IMR-90 (cell line): ENCODE results near the gene SEPTIN3.

Experiments used
- MXI1 ChIP-seq: IDR thresholded peaks from 2 replicates; pipeline ENCODE4 v1.6.1; 2012; ENCODE audit warnings: low read depth, mild to moderate bottlenecking, low read length, moderate library complexity, borderline replicate concordance
- POLR2A ChIP-seq: IDR thresholded peaks from 2 replicates; pipeline ENCODE4 v1.6.1; 2012; ENCODE audit warnings: mild to moderate bottlenecking, low read depth, low read length
- RAD21 ChIP-seq: IDR thresholded peaks from 2 replicates; pipeline ENCODE4 v1.6.1; 2012; ENCODE audit warnings: low read length, improper control_type of control experiment
- SMC3 ChIP-seq: fragments of 150-350 bp; IDR thresholded peaks from 2 replicates; pipeline ENCODE4 v1.6.1; 2016; ENCODE audit warnings: low read depth, mild to moderate bottlenecking, antibody characterized with exemption, low read length, moderate library complexity
- TF ChIP-seq, protein P1 (sequence below): conservative IDR thresholded peaks from 2 replicates; pipeline ENCODE4 v1.5.1; 2012; ENCODE audit warnings: mild to moderate bottlenecking, low read depth, low read length, improper control_type of control experiment

DNA sequence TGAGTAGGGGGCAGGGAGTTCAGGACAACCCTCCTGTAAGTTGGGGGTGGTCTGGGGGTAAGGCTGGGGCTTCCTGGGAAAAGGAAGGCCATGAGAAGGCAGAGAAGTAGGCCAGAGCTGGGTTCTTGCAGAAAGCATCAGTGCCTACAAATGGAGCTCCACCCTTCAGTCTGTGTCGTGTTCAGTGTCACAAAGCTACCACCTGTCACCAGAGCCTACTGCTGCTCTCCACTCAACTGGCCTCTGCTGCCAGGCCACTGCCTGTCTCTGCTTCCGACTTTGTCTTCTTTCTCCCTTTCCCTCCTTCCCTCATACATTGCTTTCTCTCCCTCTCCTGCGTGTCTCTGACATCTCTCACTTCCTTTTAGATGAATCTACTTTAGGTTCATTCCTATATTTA, 26.0 kb downstream of the SEPTIN3 start:
- TF ChIP-seq, protein P1, sequence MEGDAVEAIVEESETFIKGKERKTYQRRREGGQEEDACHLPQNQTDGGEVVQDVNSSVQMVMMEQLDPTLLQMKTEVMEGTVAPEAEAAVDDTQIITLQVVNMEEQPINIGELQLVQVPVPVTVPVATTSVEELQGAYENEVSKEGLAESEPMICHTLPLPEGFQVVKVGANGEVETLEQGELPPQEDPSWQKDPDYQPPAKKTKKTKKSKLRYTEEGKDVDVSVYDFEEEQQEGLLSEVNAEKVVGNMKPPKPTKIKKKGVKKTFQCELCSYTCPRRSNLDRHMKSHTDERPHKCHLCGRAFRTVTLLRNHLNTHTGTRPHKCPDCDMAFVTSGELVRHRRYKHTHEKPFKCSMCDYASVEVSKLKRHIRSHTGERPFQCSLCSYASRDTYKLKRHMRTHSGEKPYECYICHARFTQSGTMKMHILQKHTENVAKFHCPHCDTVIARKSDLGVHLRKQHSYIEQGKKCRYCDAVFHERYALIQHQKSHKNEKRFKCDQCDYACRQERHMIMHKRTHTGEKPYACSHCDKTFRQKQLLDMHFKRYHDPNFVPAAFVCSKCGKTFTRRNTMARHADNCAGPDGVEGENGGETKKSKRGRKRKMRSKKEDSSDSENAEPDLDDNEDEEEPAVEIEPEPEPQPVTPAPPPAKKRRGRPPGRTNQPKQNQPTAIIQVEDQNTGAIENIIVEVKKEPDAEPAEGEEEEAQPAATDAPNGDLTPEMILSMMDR, result no peak
- TF ChIP-seq POLR2A (no peak), RAD21 (no peak), MXI1 (no peak), SMC3 (no peak)
